GM12873 (cell line): Measurements from ENCODE around the gene CYSTM1.

Experiments used
- TF ChIP-seq, protein P1 (sequence below): IDR thresholded peaks from 2 replicates; pipeline ENCODE4 v1.5.1; 2012; ENCODE audit warnings: low read depth, mild to moderate bottlenecking, moderate library complexity, low read length, control low read depth; ENCODE audit not compliant: insufficient read depth; ENCODE audit errors: missing control alignments

The CYSTM1 gene, protein sequence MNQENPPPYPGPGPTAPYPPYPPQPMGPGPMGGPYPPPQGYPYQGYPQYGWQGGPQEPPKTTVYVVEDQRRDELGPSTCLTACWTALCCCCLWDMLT

DNA sequence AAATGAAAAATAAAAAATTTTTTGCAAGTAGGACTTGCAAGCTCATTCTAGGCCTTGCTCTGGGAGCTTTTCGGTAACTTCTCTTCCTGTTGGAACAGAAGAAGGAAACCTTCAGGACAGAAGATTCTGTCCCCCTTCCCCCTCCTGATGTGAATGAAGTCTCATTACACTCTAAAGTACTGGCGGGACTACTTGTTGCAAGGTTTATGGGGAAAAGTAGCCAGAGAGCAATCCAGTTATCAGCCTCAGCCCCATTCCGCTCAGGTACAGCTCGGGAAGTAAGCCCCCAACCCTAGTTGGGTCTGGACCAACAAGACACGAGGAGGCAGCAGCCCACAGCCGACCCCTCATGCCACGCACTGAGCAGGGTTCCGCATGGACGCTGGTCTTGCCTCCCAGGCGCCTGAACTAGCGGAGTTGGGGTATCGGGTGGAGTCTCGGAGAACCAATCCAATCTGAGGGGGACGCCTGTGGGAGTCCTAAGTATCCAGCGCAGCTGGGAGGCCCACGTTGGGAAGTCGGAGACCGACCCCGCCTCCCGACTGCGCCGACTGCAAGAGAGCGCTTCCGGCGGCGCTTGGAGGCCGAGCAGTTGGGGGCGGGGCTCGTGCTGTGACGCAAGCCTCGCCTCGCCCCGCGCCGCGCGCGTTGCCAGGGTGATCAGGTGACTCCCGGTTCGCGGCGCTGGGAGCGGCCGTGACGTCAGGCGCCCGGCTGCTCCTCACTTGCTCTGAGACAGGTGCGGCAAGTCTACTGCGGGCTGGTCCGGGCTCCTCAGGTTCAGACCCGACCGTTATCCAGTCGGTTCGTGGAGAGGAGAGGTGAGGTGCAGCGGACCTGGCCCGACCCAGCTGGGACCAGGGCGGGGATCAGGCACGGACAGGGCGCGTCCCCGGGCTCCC lies at the start of gene CYSTM1:
TSS of gene CYSTM1 (plus strand) at position 724 of the 902 bp plus-strand sequence. CDS start 19,278 bp downstream, outside the sequence.
- TF ChIP-seq, protein P1, sequence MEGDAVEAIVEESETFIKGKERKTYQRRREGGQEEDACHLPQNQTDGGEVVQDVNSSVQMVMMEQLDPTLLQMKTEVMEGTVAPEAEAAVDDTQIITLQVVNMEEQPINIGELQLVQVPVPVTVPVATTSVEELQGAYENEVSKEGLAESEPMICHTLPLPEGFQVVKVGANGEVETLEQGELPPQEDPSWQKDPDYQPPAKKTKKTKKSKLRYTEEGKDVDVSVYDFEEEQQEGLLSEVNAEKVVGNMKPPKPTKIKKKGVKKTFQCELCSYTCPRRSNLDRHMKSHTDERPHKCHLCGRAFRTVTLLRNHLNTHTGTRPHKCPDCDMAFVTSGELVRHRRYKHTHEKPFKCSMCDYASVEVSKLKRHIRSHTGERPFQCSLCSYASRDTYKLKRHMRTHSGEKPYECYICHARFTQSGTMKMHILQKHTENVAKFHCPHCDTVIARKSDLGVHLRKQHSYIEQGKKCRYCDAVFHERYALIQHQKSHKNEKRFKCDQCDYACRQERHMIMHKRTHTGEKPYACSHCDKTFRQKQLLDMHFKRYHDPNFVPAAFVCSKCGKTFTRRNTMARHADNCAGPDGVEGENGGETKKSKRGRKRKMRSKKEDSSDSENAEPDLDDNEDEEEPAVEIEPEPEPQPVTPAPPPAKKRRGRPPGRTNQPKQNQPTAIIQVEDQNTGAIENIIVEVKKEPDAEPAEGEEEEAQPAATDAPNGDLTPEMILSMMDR = no peak

DNA sequence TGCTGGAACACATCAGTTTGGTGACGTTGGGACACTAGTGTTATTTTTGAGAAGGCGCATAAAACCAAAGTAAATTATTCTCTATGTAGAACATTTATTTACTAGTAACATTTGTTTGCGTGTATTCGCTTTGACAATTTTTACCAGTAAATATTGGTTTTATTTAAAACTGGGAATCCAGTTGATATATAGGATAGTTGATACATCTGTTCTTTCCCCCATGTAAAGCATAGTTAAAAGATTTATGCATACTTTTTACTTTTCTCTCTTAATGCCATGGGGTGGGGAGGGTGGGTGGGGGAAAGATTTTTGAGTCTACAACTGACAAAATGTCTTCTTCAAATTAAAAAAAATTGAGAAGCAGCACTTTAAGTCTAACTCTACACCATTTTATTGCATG lies 49.4 kb upstream of the CYSTM1 start, which contains the start of gene IGIP:
TSS of gene IGIP (plus strand) at position 301 of the 400 bp plus-strand sequence. CDS start 2,540 bp downstream, outside the sequence.
- TF ChIP-seq, protein P1 = no peak

DNA sequence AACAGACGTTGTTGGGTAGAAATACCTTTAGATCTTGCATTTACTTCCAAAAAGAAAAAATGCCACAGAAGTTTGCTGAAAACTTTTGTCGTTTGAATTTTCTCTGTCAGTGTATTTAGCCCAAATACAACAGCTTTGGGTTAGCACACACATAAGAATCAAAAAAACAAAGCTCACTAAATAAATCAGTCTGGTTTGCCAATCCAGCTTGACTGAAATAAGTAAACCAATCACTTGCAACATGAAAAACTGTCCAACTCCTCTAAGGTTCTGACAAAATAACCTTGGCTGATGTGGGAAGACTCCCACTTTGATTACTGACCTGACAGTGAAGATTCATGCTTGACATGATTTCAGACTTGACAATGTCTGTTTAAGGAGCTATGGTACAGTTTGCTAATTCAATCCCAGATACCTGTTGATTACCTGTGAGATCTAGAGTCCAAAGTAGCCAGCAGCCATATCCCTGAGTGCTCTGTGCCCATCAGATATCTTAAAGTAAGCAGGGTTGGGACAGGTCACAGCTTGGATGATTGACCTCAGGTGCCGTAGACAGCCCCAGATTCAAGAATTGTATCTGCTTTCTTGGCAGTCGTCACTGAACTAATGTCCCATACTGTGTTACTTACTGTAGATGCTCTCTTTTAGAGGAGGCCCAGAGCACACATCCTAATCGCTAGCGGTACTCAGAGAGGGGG lies 48.5 kb upstream of the CYSTM1 start:
- TF ChIP-seq, protein P1 = no peak

DNA sequence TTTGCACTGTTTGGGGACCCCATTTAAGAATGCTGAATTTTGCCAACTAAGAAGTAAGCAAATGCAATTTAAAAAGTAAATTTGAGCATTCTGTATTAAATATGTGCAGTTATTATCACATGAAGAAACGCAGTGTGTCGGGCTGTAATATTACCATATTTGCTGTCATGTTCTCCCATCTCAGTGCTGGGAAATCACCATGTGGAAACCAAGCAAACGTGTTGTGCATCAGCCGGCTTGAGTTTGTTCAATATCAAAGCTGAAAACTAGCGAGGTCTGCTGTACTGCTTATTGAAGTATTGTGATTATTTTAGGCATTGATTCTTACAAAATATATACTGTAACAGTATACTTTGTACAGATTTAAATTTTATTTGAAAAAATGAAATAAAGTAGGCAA lies 46.6 kb upstream of the CYSTM1 start:
- TF ChIP-seq, protein P1 = no peak

DNA sequence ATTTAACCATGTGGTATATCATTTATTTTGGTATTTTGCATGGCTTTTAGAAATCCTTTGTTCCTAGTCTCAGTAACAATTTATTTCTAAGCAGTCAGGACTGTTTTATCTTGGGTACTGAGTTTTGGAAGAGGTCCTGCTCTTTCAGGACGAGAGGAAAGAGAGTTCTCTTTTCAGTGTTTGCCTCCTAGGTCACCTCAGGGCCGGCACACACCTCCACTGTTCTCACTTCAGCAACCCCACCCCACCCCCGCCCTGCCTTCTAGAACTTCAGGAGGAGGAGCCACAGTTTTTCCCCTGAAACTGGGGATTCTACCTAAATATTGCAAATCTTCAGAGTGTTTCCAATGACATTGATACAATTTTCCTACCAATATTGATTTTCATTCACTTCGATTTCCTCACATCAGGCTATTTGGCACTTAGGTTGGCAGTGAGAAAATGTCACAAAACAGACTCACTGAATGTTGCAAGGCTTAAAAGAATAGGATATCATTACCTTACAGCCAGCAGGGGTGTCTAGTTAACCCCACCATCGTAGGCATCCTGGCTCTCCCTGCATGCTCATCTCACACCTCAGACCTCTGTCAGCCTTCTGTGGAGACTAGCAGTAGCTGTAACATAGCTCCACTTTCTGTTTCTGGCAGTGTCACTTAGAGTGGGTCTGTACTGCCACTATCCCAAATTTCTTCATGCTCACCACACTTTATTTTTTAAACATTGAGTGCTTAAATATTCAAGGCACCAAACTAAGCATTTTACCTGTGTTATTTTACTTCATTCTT lies 43.8 kb upstream of the CYSTM1 start:
- TF ChIP-seq, protein P1 = no peak

DNA sequence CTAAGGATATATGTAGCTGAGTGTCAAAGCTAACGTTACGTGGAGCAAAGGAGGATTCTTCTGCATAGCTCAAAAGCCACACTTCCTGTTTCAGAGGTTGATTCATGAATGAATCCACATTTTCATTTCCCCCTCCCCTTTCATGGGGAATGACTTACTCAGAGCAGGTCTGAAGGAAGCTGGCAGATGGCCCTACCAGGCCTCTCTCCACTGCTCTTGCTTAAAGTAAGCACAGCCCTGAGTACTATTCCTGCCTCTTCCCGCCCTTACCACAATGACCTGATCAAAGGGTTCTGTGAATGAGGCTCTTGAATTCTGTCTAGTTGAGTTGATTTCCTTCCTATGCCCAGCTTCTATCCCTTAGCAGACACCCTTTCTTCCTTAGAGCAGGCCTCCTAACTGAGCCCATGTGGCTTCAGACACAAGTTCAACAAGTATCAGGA lies 43.0 kb upstream of the CYSTM1 start:
- TF ChIP-seq, protein P1 = no peak
